Heart left ventricle (tissue), 13 donors: Measurements from ENCODE around the gene LARP4.

ENCODE experiments used
- POLR2A ChIP-seq, 2 donors: fragments of 450-650 bp; IDR thresholded peaks; one replicate each; pipeline ENCODE4 v1.6.1; 2017; ENCODE audit warnings: antibody characterized with exemption in 2 of 2, mild to moderate bottlenecking in 2 of 2, moderate library complexity in 2 of 2
- TF ChIP-seq, protein P1 (sequence below), 12 donors: fragments of 200-600 bp; sonication (generic) in 4 of 12; IDR thresholded peaks; one replicate each; pipeline versions ENCODE4 v1.5.0 to v1.8.0; 2018 to 2022; ENCODE audit warnings: antibody characterized with exemption in 12 of 12, mild to moderate bottlenecking in 5 of 12
- donor health status: ischemic (EF 13 %, LVEDD 7.1; RV severe dilation, severe dysfunction).
- donor health status: DM: no; HTN: yes; CAD: no.
- donor health status: DM: no; HTN: no; CAD: no.
- donor health status: ischemic (EF 25% LVEDD 6.9; RV normal size, moderate dysfunction).
- donor health status: ischemic (EF 25% LVEDD 5.7; RV mildly dilated, moderate dysfunction).
- donor health status: ischemic (EF 35%, LVEDD 5.7; RV mildly dilated, moderate dysfunction).
- donor health status: nonischemic (EF 11% LVEDD 7.7; RV severe dilation, severe dysfunction).
- donor health status: DM: yes; HTN: yes; CAD: no.
- donor health status: PGD.
- donor health status: ischemic (EF 29% LVEDD 5.4; RV normal size, mild dysfunction).
- donor health status: nonischemic (EF 23%, LVEDD 6.1; RV moderate dilation, normal function).

- TF ChIP-seq, protein P1, sequence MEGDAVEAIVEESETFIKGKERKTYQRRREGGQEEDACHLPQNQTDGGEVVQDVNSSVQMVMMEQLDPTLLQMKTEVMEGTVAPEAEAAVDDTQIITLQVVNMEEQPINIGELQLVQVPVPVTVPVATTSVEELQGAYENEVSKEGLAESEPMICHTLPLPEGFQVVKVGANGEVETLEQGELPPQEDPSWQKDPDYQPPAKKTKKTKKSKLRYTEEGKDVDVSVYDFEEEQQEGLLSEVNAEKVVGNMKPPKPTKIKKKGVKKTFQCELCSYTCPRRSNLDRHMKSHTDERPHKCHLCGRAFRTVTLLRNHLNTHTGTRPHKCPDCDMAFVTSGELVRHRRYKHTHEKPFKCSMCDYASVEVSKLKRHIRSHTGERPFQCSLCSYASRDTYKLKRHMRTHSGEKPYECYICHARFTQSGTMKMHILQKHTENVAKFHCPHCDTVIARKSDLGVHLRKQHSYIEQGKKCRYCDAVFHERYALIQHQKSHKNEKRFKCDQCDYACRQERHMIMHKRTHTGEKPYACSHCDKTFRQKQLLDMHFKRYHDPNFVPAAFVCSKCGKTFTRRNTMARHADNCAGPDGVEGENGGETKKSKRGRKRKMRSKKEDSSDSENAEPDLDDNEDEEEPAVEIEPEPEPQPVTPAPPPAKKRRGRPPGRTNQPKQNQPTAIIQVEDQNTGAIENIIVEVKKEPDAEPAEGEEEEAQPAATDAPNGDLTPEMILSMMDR (IDR thresholded peaks at IDR 0.05): no peak
- TF ChIP-seq POLR2A (IDR thresholded peaks at IDR 0.05): no peak
Measured at GRCh38 chr12:50387487-50387886, 13.2 kb upstream of the LARP4 start.
